Endodermal cell (in vitro differentiated cells): Measurements from ENCODE around the gene CHRNE. TPM values are rescaled to one million over a fixed set of nuclear protein-coding genes. Genes with fewer than 3 reads are reported as not detected.
A peak's percentile ranks its signal among the peaks of the same experiment; 100 is the strongest.

ENCODE experiments used
- DNase-seq: peaks from one replicate; pipeline ENCODE4 v3.0.0-alpha.2; 2017
- H3K27ac ChIP-seq: 2 replicates; pipeline ENCODE4 v1.5.1; 2013; ENCODE audit warnings: mild to moderate bottlenecking, low read depth, low read length, moderate library complexity
- H3K27me3 ChIP-seq: 2 replicates; pipeline ENCODE4 v1.6.1; 2013; ENCODE audit warnings: mild to moderate bottlenecking, low read length, moderate library complexity; ENCODE audit not compliant: insufficient read depth, control insufficient read depth, poor library complexity, severe bottlenecking
- H3K36me3 ChIP-seq: 2 replicates; pipeline ENCODE4 v1.7.0; 2013; ENCODE audit warnings: mild to moderate bottlenecking, low read length, moderate library complexity; ENCODE audit not compliant: control insufficient read depth, insufficient read depth
- H3K4me1 ChIP-seq: one replicate; pipeline ENCODE4 v1.7.0; 2013; ENCODE audit warnings: low read length; ENCODE audit not compliant: control insufficient read depth, insufficient read depth
- H3K4me3 ChIP-seq: 2 replicates; pipeline ENCODE4 v1.5.1; 2013; ENCODE audit warnings: mild to moderate bottlenecking, low read length, moderate library complexity
- H3K9ac ChIP-seq: 2 replicates; pipeline ENCODE4 v1.6.1; 2013; ENCODE audit warnings: mild to moderate bottlenecking, low read length, moderate library complexity; ENCODE audit not compliant: poor library complexity, severe bottlenecking; ENCODE audit errors: extremely low read depth
- H3K9me3 ChIP-seq: 2 replicates; pipeline ENCODE4 v1.6.1; 2013; ENCODE audit warnings: mild to moderate bottlenecking, low read length, moderate library complexity; ENCODE audit not compliant: control insufficient read depth
- H3K27ac Mint-ChIP-seq: 2 replicates; pipeline ENCODE4 v1.8.0; 2020; ENCODE audit warnings: mixed read lengths
- H3K27me3 Mint-ChIP-seq: 2 replicates; pipeline ENCODE4 v1.8.0; 2021; ENCODE audit warnings: mild to moderate bottlenecking, mixed read lengths; ENCODE audit not compliant: insufficient read depth
- H3K36me3 Mint-ChIP-seq: 2 replicates; pipeline ENCODE4 v1.8.0; 2020; ENCODE audit warnings: low read depth, mixed read lengths
- H3K4me1 Mint-ChIP-seq: 2 replicates; pipeline ENCODE4 v1.8.0; 2020; ENCODE audit warnings: mixed read lengths
- H3K4me3 Mint-ChIP-seq: 2 replicates; pipeline ENCODE4 v1.8.0; 2020; ENCODE audit warnings: mild to moderate bottlenecking, moderate library complexity, mixed read lengths
- H3K9me3 Mint-ChIP-seq: 2 replicates; pipeline ENCODE4 v1.8.0; 2020; ENCODE audit warnings: mild to moderate bottlenecking, mixed read lengths
- WGBS, 2 experiments: methylation state at CpG; one replicate each; pipeline versions ENCODE4 v1.1.5 to v1.1.7; 2013; ENCODE audit warnings: missing lambda C conversion rate in 2 of 2, mixed read lengths in 1 of 2; ENCODE audit not compliant: insufficient coverage in 1 of 2, insufficient read length in 1 of 2; 5-methylcytosine and 5-hydroxymethylcytosine counted together
- total RNA-seq, 2 donors: library from RNA; stranded (reverse); fragmentation: NEBNext Ultra II Directional in 1 of 2; extraction: Animal tissue kit (Norgen Biotek cat#: 25700) in 1 of 2; gene quantifications; 2 replicates in 1 of 2; 3 replicates in 1 of 2; pipeline ENCODE4 v1.2.1, GENCODE V29; 2021
- TF ChIP-seq, protein P1 (sequence below): fragments of 200-600 bp; sonication (generic); conservative IDR thresholded peaks from 2 replicates; pipeline ENCODE4 v1.5.0; 2021; ENCODE audit warnings: antibody characterized with exemption, mild to moderate bottlenecking

Gene CHRNE
- total RNA-seq, 2 donors from 2014 or later = 0.71 to 1.2 TPM

DNA sequence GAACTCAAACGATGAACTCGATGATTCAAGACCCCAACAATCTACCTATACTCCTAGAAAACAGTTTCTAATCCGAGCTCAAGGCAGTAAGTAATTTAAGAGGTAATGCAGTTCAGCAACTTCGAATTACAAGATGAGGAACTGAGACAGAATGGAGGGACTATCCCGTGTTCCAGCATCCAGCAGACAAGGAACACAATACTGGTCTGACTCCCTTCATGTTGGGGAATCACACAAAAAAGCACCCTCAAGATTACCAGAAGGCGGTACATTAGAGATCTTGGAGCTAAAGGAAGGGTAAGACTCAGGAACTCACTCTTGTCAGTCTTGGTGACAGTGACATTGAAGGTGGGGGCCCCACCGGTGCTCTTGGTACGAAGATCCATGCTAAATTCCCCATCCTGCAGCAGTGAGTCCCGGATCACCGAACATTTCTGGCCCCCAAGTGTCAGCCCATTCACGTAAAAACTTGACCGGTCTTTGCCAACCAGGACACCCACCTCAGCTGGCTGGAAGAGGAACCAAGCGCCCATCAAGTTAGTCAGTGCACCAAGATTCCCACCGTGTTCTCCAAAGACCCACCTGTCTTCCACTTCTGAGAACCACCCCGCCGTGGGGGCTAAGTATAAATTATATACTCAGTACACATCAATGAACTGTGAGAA, 43.5 kb upstream of the CHRNE start:
- 42 to 63% methylated on average over 10 to 16 of the region's 16 CpGs for WGBS, 2 experiments
- Mint-ChIP-seq H3K4me1 (peaks cover 32% of the 10 kb centered on the region), H3K36me3 (peaks cover 46% of the 10 kb centered on the region), H3K27ac (peak overlapping the region; percentile 87), H3K27me3 (no peaks in the 10 kb centered on the region), H3K9me3 (no peaks in the 10 kb centered on the region), H3K4me3 (peak overlapping the region; percentile 93)
- Histone ChIP-seq H3K9ac (peak overlapping the region; percentile 85), H3K27ac (peak overlapping the region; percentile 7), H3K36me3 (peaks cover 47% of the 10 kb centered on the region), H3K4me1 (peaks cover 15% of the 10 kb centered on the region), H3K4me3 (peak overlapping the region; percentile 91), H3K9me3 (no peaks in the 10 kb centered on the region), H3K27me3 (no peaks in the 10 kb centered on the region)
- TF ChIP-seq, protein P1, sequence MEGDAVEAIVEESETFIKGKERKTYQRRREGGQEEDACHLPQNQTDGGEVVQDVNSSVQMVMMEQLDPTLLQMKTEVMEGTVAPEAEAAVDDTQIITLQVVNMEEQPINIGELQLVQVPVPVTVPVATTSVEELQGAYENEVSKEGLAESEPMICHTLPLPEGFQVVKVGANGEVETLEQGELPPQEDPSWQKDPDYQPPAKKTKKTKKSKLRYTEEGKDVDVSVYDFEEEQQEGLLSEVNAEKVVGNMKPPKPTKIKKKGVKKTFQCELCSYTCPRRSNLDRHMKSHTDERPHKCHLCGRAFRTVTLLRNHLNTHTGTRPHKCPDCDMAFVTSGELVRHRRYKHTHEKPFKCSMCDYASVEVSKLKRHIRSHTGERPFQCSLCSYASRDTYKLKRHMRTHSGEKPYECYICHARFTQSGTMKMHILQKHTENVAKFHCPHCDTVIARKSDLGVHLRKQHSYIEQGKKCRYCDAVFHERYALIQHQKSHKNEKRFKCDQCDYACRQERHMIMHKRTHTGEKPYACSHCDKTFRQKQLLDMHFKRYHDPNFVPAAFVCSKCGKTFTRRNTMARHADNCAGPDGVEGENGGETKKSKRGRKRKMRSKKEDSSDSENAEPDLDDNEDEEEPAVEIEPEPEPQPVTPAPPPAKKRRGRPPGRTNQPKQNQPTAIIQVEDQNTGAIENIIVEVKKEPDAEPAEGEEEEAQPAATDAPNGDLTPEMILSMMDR = no peak
- no peak for DNase-seq

DNA sequence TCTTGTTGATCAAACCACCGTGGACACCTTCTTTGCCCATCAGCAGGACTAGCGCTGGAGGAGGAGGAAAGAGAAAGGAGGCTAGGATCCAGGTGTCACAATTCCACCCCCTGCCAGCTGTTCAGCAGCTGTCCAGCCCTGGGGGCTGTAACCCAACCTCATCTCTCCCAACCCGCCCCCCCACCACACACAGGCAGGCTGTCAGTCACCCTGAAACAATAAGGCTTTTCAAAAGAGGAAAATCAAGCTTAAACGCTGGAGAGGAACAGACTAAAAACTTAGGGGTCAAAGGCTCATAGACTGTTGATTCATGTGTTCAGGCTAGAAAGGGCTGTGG, 43.0 kb upstream of the CHRNE start:
- peak overlapping the region; percentile 89 for H3K27ac Mint-ChIP-seq
- H3K27me3 ChIP-seq = no peaks in the 10 kb centered on the region
- peaks cover 32% of the 10 kb centered on the region for H3K4me1 Mint-ChIP-seq
- H3K9me3 Mint-ChIP-seq = no peaks in the 10 kb centered on the region
- H3K9me3 ChIP-seq = no peaks in the 10 kb centered on the region
- 76% methylated on average over 4 of the region's 4 CpGs; no CpG with 5 or more reads in 1 of the 2 experiments for WGBS, 2 experiments
- H3K4me1 ChIP-seq = peaks cover 10% of the 10 kb centered on the region
- TF ChIP-seq, protein P1 = no peak
- H3K27me3 Mint-ChIP-seq = no peaks in the 10 kb centered on the region
- H3K36me3 Mint-ChIP-seq = peaks cover 48% of the 10 kb centered on the region
- peak overlapping the region; percentile 91 for H3K4me3 ChIP-seq
- H3K4me3 Mint-ChIP-seq = peak overlapping the region; percentile 93
- no peak overlapping the region for H3K27ac ChIP-seq
- no peak overlapping the region for H3K9ac ChIP-seq
- peaks cover 47% of the 10 kb centered on the region for H3K36me3 ChIP-seq
- no peak for DNase-seq

DNA sequence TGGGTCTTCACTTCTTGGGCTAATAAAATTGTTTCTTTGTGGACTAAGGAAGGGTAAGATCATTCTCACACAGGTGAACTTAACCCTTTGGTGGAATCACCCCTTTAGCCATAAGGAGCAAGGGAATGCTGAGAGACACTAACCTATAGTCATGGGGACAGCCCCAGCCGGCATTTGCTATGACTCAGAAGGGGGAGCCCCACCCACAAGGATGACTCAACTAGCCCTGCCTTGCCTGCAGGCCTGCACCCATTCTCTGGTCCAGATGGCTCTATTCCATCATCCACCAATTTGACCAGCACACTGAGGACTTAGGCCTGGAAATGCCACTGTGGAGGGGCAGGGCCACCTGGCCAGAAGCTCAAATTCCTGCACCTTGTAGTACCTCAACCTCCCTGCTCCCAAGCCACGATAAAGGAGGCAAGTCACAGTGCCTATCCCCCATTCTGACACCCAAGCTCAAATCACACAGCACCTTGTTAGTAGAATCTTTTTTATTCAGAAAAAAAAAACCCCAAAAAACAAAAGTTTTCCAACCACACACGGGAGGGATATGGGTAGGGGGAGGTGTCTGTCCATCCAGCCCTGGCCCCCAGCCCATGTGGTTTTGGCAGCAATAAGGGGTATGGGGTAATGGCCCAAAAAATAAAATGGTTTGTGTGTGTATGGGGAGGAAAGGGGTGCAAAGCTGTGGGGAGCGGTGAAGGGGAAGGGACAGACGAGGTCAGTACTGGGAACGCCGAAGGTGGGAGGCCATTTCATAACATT, 42.5 kb upstream of the CHRNE start:
- WGBS, 2 experiments = 82 to 86% methylated on average over 6 to 7 of the region's 7 CpGs
- peak overlapping the region; percentile 23 for H3K9ac ChIP-seq
- Mint-ChIP-seq H3K27me3 (no peaks in the 10 kb centered on the region), H3K4me1 (peaks cover 28% of the 10 kb centered on the region), H3K27ac (peak overlapping the region; percentile 89), H3K9me3 (no peaks in the 10 kb centered on the region), H3K4me3 (peak overlapping the region; percentile 93), H3K36me3 (peaks cover 48% of the 10 kb centered on the region)
- H3K36me3 ChIP-seq = peaks cover 47% of the 10 kb centered on the region
- peak overlapping the region; percentile 91 for H3K4me3 ChIP-seq
- no peaks in the 10 kb centered on the region for H3K27me3 ChIP-seq
- no peak overlapping the region for H3K27ac ChIP-seq
- H3K9me3 ChIP-seq = no peaks in the 10 kb centered on the region
- peak; percentile 81 for DNase-seq
- peaks cover 10% of the 10 kb centered on the region for H3K4me1 ChIP-seq
- TF ChIP-seq, protein P1 = no peak
